ENCODE measurements around the gene GHRHR. TPM values are rescaled to one million over a fixed set of nuclear protein-coding genes. Genes with fewer than 3 reads are reported as not detected.

The GHRHR gene
- total RNA-seq, 1 experiment from 2014 or later = not detected

DNA sequence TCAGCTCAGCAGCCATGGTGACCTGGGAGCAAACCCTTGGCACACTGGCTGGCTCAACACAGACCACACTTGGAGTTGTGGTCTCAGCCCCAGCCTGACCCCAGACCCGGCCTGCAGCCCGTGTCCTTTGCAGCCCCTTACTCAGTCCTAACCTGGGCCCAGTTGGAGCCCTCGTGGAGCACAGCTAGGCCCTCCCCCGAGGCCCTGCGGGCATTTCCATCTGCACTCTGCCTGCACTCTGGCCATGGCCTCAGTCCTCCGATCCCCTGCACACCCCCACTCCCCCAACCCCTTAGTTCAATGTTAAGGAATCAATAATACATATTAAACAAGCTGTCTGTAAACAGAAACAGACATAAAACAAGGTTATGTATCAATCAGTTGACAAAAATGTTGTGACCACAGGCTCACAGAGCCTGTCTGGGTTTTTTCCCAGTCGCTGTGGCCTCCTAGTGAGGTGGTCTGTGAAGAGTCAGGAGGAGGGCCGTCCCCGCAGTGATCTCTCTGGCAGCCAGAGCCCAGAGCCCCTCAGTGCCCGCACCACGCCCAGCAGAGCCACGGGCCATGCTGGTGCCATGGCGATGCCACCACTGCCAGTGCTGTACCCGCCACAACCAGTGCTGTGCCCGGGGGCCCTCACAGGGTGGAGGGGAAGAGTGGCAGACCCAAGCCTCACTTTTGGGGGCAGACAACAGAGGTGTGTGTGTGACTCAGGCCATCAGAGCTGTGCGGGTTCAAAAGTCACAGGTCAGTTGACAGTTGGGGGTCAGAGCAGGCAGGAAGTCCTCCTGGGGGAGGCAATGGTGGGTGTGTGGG is 25.5 kb downstream of the GHRHR start:
- intact Hi-C loops (cut with micrococcal nuclease; ENCODE audit: unreplicated experiment) = no loop called here
- no peaks in the 10 kb centered on the region for H3K9me2 ChIP-seq (ENCODE audit: insufficient read depth)
- no peaks in the 10 kb centered on the region for H4K20me1 ChIP-seq (ENCODE audit: insufficient read depth)
- no peak overlapping the region for H2AFZ ChIP-seq
- no peaks in the 10 kb centered on the region for H3K79me2 ChIP-seq (ENCODE audit: low read depth)
- no peak overlapping the region for H3K4me3 ChIP-seq
- no peaks in the 10 kb centered on the region for H3K36me3 ChIP-seq (ENCODE audit: low read depth)
- DNase-seq = no peak
- H3K27me3 ChIP-seq (ENCODE audit: insufficient read depth, low read depth) = 0 out of 2 replicates have a peak, but pooled peaks cover 4% of the 10 kb centered on the region
- H3K9me3 ChIP-seq (ENCODE audit: insufficient read depth, low read depth) = no peaks in the 10 kb centered on the region
- POLR2A ChIA-PET (ENCODE audit: unreplicated experiment) = no interaction called here
- peaks cover 12% of the 10 kb centered on the region for H3K4me1 ChIP-seq (replicated peaks; ENCODE audit: insufficient read depth)
- peak overlapping the region; percentile 47 for H3K4me2 ChIP-seq
- no peak overlapping the region for H3K27ac ChIP-seq
- no peaks in the 10 kb centered on the region for H3F3A ChIP-seq (ENCODE audit: insufficient read depth, low read depth)
- CTCF ChIA-PET = interaction anchor here (0.5 to 0.7 kb wide), 2 partner anchors 143 to 146 kb away, joined by 3 read pairs; no protein-coding TSS in a partner anchor
- TF ChIP-seq EZH2 (IDR thresholded peaks at IDR 0.05; ENCODE audit: low read depth) = no peak
- TF ChIP-seq, protein P1, sequence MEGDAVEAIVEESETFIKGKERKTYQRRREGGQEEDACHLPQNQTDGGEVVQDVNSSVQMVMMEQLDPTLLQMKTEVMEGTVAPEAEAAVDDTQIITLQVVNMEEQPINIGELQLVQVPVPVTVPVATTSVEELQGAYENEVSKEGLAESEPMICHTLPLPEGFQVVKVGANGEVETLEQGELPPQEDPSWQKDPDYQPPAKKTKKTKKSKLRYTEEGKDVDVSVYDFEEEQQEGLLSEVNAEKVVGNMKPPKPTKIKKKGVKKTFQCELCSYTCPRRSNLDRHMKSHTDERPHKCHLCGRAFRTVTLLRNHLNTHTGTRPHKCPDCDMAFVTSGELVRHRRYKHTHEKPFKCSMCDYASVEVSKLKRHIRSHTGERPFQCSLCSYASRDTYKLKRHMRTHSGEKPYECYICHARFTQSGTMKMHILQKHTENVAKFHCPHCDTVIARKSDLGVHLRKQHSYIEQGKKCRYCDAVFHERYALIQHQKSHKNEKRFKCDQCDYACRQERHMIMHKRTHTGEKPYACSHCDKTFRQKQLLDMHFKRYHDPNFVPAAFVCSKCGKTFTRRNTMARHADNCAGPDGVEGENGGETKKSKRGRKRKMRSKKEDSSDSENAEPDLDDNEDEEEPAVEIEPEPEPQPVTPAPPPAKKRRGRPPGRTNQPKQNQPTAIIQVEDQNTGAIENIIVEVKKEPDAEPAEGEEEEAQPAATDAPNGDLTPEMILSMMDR (conservative IDR thresholded peaks at IDR 0.05) = no peak
- no TSS peak for BruUV-seq (replicated peaks)

DNA sequence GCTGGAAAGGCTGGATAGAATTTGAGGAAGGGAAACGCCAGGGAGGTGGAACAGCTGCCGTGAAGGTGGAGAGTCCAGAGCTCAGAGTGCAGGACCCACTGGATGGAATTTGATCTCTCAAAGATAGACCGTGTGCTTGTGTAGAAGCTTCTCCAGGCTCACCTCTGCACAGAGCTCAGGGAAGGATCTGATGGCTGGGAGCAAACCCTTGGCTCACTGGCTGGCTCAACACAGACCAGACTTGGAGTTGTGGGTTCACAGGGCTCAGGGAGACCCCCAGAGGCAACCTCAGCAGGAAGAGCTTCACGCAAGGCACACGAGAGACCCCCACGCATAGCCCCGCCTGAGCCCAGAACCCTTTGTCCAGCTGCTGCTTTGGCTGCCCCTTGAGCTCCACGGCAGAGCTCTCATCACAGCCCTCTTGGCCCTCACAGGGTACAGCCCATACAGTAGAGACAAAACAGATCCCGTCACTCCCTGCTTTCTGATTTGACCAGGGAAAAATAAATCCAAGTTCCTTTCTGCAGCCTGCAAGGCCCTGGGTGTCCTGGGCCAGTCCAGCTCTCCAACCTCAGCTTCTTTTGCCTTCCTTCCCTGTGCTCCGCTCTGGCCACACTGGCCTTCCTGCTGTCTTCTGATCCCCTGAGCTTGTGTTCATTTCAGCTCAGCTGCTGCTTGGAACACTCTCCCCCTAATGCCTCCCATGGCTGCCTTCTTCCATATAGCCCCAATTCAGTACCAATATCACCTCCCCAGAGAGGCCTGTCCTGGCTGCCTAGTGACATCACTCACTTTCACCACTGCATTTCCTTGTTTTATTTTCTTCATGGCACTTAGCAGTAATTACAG is 26.3 kb downstream of the GHRHR start:
- no peaks in the 10 kb centered on the region for H3K79me2 ChIP-seq (ENCODE audit: low read depth)
- H2AFZ ChIP-seq = no peak overlapping the region
- no peak for DNase-seq
- no peak overlapping the region for H3K4me2 ChIP-seq
- H3K27ac ChIP-seq = no peak overlapping the region
- H3K36me3 ChIP-seq (ENCODE audit: low read depth) = no peaks in the 10 kb centered on the region
- no peak overlapping the region for H3K4me3 ChIP-seq
- no peaks in the 10 kb centered on the region for H3K9me3 ChIP-seq (ENCODE audit: insufficient read depth, low read depth)
- no peaks in the 10 kb centered on the region for H3F3A ChIP-seq (ENCODE audit: insufficient read depth, low read depth)
- peaks cover 12% of the 10 kb centered on the region for H3K4me1 ChIP-seq (replicated peaks; ENCODE audit: insufficient read depth)
- H3K9me2 ChIP-seq (ENCODE audit: insufficient read depth) = no peaks in the 10 kb centered on the region
- BruUV-seq (replicated peaks) = no TSS peak
- ChIA-PET CTCF (interaction anchor here (0.5 to 0.7 kb wide), 2 partner anchors 144 to 145 kb away, joined by 3 read pairs; no protein-coding TSS in a partner anchor), POLR2A (ENCODE audit: unreplicated experiment) (no interaction called here)
- intact Hi-C loops (cut with micrococcal nuclease; ENCODE audit: unreplicated experiment) = no loop called here
- 0 out of 2 replicates have a peak, but pooled peaks cover 4% of the 10 kb centered on the region for H3K27me3 ChIP-seq (ENCODE audit: insufficient read depth, low read depth)
- no peaks in the 10 kb centered on the region for H4K20me1 ChIP-seq (ENCODE audit: insufficient read depth)
- no peak for TF ChIP-seq EZH2 (IDR thresholded peaks at IDR 0.05; ENCODE audit: low read depth)
- TF ChIP-seq, protein P1 (conservative IDR thresholded peaks at IDR 0.05) = no peak

- Histone ChIP-seq H3K27me3 (ENCODE audit: insufficient read depth, low read depth) (0 out of 2 replicates have a peak, but pooled peaks cover under 1% of the 10 kb centered on the region), H3K36me3 (ENCODE audit: low read depth) (no peaks in the 10 kb centered on the region), H2AFZ (no peak overlapping the region), H3K9me2 (ENCODE audit: insufficient read depth) (no peaks in the 10 kb centered on the region), H3K4me3 (no peak overlapping the region), H3F3A (ENCODE audit: insufficient read depth, low read depth) (no peaks in the 10 kb centered on the region), H3K9me3 (ENCODE audit: insufficient read depth, low read depth) (no peaks in the 10 kb centered on the region), H3K4me2 (no peak overlapping the region), H3K4me1 (replicated peaks; ENCODE audit: insufficient read depth) (peaks cover 12% of the 10 kb centered on the region), H3K79me2 (ENCODE audit: low read depth) (no peaks in the 10 kb centered on the region), H4K20me1 (ENCODE audit: insufficient read depth) (no peaks in the 10 kb centered on the region), H3K27ac (no peak overlapping the region)
- ChIA-PET CTCF (interaction anchor here (0.6 kb wide), 1 partner anchor 723 kb away, joined by 3 read pairs; no protein-coding TSS in a partner anchor), POLR2A (ENCODE audit: unreplicated experiment) (no interaction called here)
- no TSS peak for BruUV-seq (replicated peaks)
- no peak for TF ChIP-seq EZH2 (IDR thresholded peaks at IDR 0.05; ENCODE audit: low read depth)
- TF ChIP-seq, protein P1 (conservative IDR thresholded peaks at IDR 0.05) = no peak
- DNase-seq = no peak
- intact Hi-C loops (cut with micrococcal nuclease; ENCODE audit: unreplicated experiment) = no loop called here
Measured at GRCh38 chr7:30990673-30991170, 27.0 kb downstream of the GHRHR start.

All from PC-9 (cell line).